GM18909 (cell line): Measurements from ENCODE around the gene NELL1.

Source experiments
- ATAC-seq: cut with Tn5 transposase; IDR thresholded peaks from one replicate; pipeline ENCODE4 v1.9.1; 2021; ENCODE audit warnings: mild to moderate bottlenecking; ENCODE audit not compliant: unreplicated experiment, poor library complexity

Gene NELL1

GRCh38 chr11:21567645-21568290, 898.4 kb downstream of the NELL1 start:
- no peak for ATAC-seq

DNA sequence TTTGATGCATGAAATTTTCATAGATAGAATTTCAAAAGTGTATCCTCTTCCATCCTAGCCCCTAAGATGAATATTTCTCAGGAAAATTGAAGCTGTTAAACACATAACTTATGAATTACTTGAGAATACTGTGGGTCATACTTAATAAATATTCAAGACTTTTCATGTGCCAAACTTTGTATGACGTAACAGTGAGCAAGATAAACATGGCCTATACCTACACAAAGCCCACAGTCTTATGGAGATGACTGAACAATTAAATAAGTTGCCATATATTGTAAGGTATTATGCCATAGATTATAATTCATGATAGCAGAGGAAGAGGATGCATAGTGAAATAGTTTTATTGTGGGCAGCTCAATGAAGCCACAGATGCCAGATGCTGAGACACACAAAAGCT, 902.8 kb downstream of the NELL1 start:
- ATAC-seq: no peak

GRCh38 chr11:21582791-21583190, 913.4 kb downstream of the NELL1 start:
- no peak for ATAC-seq

GRCh38 chr11:21588754-21589153, 919.4 kb downstream of the NELL1 start:
- no peak for ATAC-seq

DNA sequence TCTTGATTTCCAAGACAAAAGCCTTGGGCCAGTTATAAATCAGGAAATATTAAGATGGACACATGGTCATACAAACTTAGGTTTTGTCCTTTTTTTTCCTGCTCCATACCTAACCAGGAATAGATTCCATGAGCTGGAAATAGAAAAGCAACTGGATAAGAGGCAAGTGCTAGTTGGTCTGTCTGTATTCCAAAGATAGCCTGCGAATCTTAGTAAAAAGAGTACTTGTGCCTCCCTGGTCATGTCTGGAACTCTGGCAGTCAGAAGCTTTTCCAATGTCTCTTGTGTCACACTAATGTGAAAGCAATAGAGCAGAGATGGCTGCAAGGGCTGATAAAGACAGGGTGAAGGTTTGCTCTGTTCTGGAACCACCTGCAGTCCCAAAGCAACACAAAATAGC, 933.3 kb downstream of the NELL1 start:
- no peak for ATAC-seq

DNA sequence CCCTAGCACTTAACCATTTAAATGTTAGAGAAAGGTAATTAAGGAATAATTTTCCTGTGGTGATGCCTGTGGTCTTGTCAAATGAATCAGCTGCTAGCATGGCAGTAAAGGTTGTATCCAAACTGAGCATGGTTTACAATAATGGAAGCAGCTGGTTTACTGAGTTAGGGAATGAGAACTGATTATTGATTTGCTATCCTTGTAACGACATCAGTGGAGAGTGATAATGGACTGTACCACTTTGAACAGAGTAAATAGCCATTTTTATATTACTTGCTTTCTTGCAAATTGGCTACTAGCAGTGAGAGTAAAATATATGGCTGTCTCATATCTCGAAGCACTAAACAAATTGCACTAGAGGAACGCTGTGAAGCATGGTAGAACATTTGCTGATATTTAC, 934.5 kb downstream of the NELL1 start:
- no peak for ATAC-seq

- ATAC-seq: no peak
Observed at GRCh38 chr11:21604564-21604963, 935.2 kb downstream of the NELL1 start.

DNA sequence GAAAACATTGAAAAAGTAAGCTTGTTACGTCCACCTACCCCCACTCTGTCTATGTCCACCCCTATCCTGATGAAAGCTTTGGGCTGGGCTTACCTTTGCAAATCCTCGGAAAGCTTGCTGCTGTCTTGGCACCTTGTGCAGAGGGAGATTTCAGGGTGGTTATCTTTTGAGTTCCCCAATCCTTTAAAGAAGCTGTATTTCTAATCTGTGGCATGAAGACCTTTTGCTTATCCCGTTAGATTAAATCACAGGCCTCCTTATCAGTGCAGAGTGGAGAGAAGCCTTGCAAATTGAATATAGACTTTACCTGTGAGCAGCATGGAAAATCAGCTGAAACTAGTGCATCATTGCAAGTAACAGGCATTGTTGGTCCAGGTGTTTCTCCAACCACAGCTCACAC, 942.9 kb downstream of the NELL1 start:
- no peak for ATAC-seq

DNA sequence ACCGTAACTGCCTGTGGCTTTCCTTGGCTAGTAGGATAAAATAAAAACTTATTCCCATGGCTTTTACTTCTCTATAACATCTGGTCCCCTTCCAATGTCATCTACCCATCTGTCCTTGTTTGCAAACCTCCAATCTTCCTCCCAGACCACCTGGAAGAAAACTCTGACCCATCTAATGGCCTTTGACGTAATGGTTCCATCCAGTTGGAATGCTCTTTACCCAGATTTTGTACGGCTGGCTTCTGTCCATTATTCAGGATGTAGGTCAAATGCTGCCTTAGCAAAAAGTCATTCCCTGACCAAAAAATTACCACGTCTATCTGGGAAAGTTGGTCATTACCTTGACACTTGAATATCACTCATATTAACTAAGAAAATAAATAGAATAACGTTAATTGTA, 945.6 kb downstream of the NELL1 start:
- no peak for ATAC-seq

GRCh38 chr11:21615955-21616371, 946.6 kb downstream of the NELL1 start:
- ATAC-seq: no peak

GRCh38 chr11:21622566-21622965, 953.2 kb downstream of the NELL1 start:
- no peak for ATAC-seq

DNA sequence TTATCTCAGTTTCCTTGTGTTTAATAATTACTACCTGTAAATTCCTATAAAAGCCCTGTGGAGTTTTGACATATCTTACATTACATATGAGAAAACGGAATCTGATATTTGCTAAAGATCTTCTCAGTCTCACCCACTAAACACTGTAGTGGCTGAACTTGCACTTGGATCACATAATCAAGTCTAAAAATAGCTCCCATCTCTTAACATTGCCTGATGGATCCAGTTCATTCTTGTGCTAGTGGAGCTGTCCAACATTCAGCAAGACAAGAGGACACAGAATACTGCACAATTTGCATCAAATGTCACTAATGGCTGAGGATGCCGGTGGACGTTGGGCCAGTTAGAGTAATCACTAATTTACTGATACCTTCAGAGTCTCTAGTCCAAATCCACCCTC, 953.6 kb downstream of the NELL1 start:
- ATAC-seq: no peak
